WTC11 (cell line): ENCODE results near the gene SLC22A12. TPM values are rescaled to one million over a fixed set of nuclear protein-coding genes. Genes with fewer than 3 reads are reported as not detected.

Experiments
- ATAC-seq: fragments of 200-7000 bp; cut with Tn5 transposase; 2 replicates; pipeline ENCODE4 v1.10.0; 2021; ENCODE audit warnings: mild to moderate bottlenecking, moderate library complexity
- CTCF ChIA-PET: fragments of 300-600 bp; sonication (Branson Sonifier 250); formaldehyde crosslinking; loops from one replicate; lab custom pipeline; 2021; ENCODE audit warnings: antibody characterized with exemption; lab: Charles Lee
- POLR2A ChIA-PET: fragments of 350-600 bp; sonication (Branson Sonifier 250); formaldehyde crosslinking; loops from one replicate; lab custom pipeline; 2021; ENCODE audit warnings: antibody characterized with exemption; lab: Charles Lee
- DNase-seq: peaks from one replicate; pipeline ENCODE4 v3.0.0; 2021; ENCODE audit warnings: low spot score
- H3K27ac Mint-ChIP-seq: 2 replicates; pipeline ENCODE4 v1.8.0; 2021; ENCODE audit warnings: mixed read lengths
- H3K27me3 Mint-ChIP-seq: 2 replicates; pipeline ENCODE4 v1.8.0; 2021; ENCODE audit warnings: low read depth, mild to moderate bottlenecking, moderate library complexity, mixed read lengths
- H3K36me3 Mint-ChIP-seq: 2 replicates; pipeline ENCODE4 v1.8.0; 2021; ENCODE audit warnings: mixed read lengths
- H3K4me1 Mint-ChIP-seq: 2 replicates; pipeline ENCODE4 v1.8.0; 2022; ENCODE audit warnings: mixed read lengths
- H3K4me3 Mint-ChIP-seq: 2 replicates; pipeline ENCODE4 v1.8.0; 2021; ENCODE audit warnings: mild to moderate bottlenecking, moderate library complexity, mixed read lengths
- H3K9me3 Mint-ChIP-seq: 2 replicates; pipeline ENCODE4 v1.8.0; 2021; ENCODE audit warnings: mixed read lengths
- CREB1 ChIP-seq: sonication (generic); formaldehyde crosslinking; IDR thresholded peaks from 2 replicates; pipeline ENCODE4 v1.8.0; 2023; ENCODE audit warnings: mild to moderate bottlenecking, missing genetic modification reagents
- ELF4 ChIP-seq: sonication (generic); formaldehyde crosslinking; IDR thresholded peaks from 2 replicates; pipeline ENCODE4 v1.8.1; 2022; ENCODE audit warnings: low read depth, mild to moderate bottlenecking, moderate library complexity, missing genetic modification reagents
- FOXJ3 ChIP-seq: sonication (generic); formaldehyde crosslinking; IDR thresholded peaks from 2 replicates; pipeline ENCODE4 v1.9.0; 2021; ENCODE audit warnings: missing genetic modification reagents, mild to moderate bottlenecking, borderline replicate concordance
- GTF2I ChIP-seq: fragments of 250-450 bp; sonication (Bioruptor Pico); conservative IDR thresholded peaks from 2 replicates; pipeline ENCODE4 v1.4.0; 2021; ENCODE audit warnings: mild to moderate bottlenecking
- HMGA2 ChIP-seq: fragments of 250-450 bp; sonication (Bioruptor Pico); IDR thresholded peaks from 2 replicates; pipeline ENCODE4 v1.4.0; 2021; ENCODE audit warnings: mild to moderate bottlenecking, moderate library complexity
- JAZF1 ChIP-seq: fragments of 250-450 bp; sonication (Bioruptor Pico); IDR thresholded peaks from 2 replicates; pipeline ENCODE4 v1.9.0; 2021; ENCODE audit warnings: moderate library complexity, mild to moderate bottlenecking, inconsistent platforms
- KAT7 ChIP-seq: sonication (generic); formaldehyde crosslinking; IDR thresholded peaks from 2 replicates; pipeline ENCODE4 v1.8.1; 2023; ENCODE audit warnings: missing genetic modification reagents, mild to moderate bottlenecking, borderline replicate concordance
- NR1H2 ChIP-seq: sonication (generic); formaldehyde crosslinking; IDR thresholded peaks from 2 replicates; pipeline ENCODE4 v1.9.0; 2021; ENCODE audit warnings: mild to moderate bottlenecking, moderate library complexity, missing genetic modification reagents
- NR3C1 ChIP-seq: sonication (generic); formaldehyde crosslinking; conservative IDR thresholded peaks from 2 replicates; pipeline ENCODE4 v1.8.1; 2023; ENCODE audit warnings: low read depth, mild to moderate bottlenecking, missing genetic modification reagents
- SMAD4 ChIP-seq: sonication (generic); formaldehyde crosslinking; IDR thresholded peaks from 2 replicates; pipeline ENCODE4 v1.8.0; 2022; ENCODE audit warnings: mild to moderate bottlenecking, missing genetic modification reagents
- ZNF263 ChIP-seq: sonication (generic); formaldehyde crosslinking; IDR thresholded peaks from 2 replicates; pipeline ENCODE4 v1.8.1; 2022; ENCODE audit warnings: low read depth, mild to moderate bottlenecking, moderate library complexity, missing genetic modification reagents
- total RNA-seq: library from RNA; stranded (reverse); gene quantifications from 3 replicates; pipeline ENCODE4 v1.2.3, GENCODE V29; 2021
- TF ChIP-seq, protein P1 (sequence below): sonication (generic); formaldehyde crosslinking; IDR thresholded peaks from 2 replicates; pipeline ENCODE4 v1.8.1; 2023; ENCODE audit warnings: mild to moderate bottlenecking, missing genetic modification reagents, borderline replicate concordance
- TF ChIP-seq, protein P2 (sequence below): sonication (generic); formaldehyde crosslinking; conservative IDR thresholded peaks from 2 replicates; pipeline ENCODE4 v1.8.1; 2022; ENCODE audit warnings: mild to moderate bottlenecking, missing genetic modification reagents
- TF ChIP-seq, protein P3 (sequence below): fragments of 250-450 bp; sonication (Bioruptor Pico); conservative IDR thresholded peaks from 2 replicates; pipeline ENCODE4 v1.9.0; 2021; ENCODE audit warnings: mild to moderate bottlenecking

The SLC22A12 gene
- total RNA-seq, 1 experiment from 2014 or later, result not detected

- H3K27ac Mint-ChIP-seq, result no peak overlapping the region
- no peaks in the 10 kb centered on the region; the same call in 1 of the 2 replicates for H3K27me3 Mint-ChIP-seq
- POLR2A ChIA-PET, result no interaction called here
These were observed 8.7 kb downstream of the SLC22A12 start for GRCh38 chr11:64599698-64600211.

GRCh38 chr11:64600281-64600992 is 9.4 kb downstream of the SLC22A12 start:
- CTCF ChIA-PET, result interaction anchor here (0.6 to 1.4 kb wide), 7 partner anchors 9 to 151 kb away, joined by 3 read pairs; no protein-coding TSS in a partner anchor
- no peaks in the 10 kb centered on the region for H3K4me1 Mint-ChIP-seq
- H3K9me3 Mint-ChIP-seq, result no peaks in the 10 kb centered on the region
- ATAC-seq, result no peak
- TF ChIP-seq CREB1, result no peak
- TF ChIP-seq, protein P1, sequence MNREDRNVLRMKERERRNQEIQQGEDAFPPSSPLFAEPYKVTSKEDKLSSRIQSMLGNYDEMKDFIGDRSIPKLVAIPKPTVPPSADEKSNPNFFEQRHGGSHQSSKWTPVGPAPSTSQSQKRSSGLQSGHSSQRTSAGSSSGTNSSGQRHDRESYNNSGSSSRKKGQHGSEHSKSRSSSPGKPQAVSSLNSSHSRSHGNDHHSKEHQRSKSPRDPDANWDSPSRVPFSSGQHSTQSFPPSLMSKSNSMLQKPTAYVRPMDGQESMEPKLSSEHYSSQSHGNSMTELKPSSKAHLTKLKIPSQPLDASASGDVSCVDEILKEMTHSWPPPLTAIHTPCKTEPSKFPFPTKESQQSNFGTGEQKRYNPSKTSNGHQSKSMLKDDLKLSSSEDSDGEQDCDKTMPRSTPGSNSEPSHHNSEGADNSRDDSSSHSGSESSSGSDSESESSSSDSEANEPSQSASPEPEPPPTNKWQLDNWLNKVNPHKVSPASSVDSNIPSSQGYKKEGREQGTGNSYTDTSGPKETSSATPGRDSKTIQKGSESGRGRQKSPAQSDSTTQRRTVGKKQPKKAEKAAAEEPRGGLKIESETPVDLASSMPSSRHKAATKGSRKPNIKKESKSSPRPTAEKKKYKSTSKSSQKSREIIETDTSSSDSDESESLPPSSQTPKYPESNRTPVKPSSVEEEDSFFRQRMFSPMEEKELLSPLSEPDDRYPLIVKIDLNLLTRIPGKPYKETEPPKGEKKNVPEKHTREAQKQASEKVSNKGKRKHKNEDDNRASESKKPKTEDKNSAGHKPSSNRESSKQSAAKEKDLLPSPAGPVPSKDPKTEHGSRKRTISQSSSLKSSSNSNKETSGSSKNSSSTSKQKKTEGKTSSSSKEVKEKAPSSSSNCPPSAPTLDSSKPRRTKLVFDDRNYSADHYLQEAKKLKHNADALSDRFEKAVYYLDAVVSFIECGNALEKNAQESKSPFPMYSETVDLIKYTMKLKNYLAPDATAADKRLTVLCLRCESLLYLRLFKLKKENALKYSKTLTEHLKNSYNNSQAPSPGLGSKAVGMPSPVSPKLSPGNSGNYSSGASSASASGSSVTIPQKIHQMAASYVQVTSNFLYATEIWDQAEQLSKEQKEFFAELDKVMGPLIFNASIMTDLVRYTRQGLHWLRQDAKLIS, result no peak
- no peak for TF ChIP-seq HMGA2 (CRISPR knock-in tag)
- TF ChIP-seq, protein P2, sequence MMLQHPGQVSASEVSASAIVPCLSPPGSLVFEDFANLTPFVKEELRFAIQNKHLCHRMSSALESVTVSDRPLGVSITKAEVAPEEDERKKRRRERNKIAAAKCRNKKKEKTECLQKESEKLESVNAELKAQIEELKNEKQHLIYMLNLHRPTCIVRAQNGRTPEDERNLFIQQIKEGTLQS (CRISPR knock-in tag), result no peak
- no peak for TF ChIP-seq JAZF1 (CRISPR knock-in tag)
- TF ChIP-seq FOXJ3 (CRISPR knock-in tag), result no peak
- TF ChIP-seq ELF4 (CRISPR knock-in tag), result no peak
- no peak for TF ChIP-seq ZNF263 (CRISPR knock-in tag)
- TF ChIP-seq, all 79 proteins: peak for 0
- POLR2A ChIA-PET, result no interaction called here
- no peaks in the 10 kb centered on the region for H3K36me3 Mint-ChIP-seq
- no peaks in the 10 kb centered on the region; the same call in 1 of the 2 replicates for H3K27me3 Mint-ChIP-seq
- no peak overlapping the region for H3K27ac Mint-ChIP-seq
- DNase-seq, result no peak
- no peak overlapping the region for H3K4me3 Mint-ChIP-seq

More at GRCh38 chr11:64599698-64600211, 8.7 kb downstream of the SLC22A12 start:
- no peak overlapping the region for H3K4me3 Mint-ChIP-seq
- H3K9me3 Mint-ChIP-seq, result no peaks in the 10 kb centered on the region
- TF ChIP-seq SMAD4 (CRISPR knock-in tag), result no peak
- TF ChIP-seq, protein P3, sequence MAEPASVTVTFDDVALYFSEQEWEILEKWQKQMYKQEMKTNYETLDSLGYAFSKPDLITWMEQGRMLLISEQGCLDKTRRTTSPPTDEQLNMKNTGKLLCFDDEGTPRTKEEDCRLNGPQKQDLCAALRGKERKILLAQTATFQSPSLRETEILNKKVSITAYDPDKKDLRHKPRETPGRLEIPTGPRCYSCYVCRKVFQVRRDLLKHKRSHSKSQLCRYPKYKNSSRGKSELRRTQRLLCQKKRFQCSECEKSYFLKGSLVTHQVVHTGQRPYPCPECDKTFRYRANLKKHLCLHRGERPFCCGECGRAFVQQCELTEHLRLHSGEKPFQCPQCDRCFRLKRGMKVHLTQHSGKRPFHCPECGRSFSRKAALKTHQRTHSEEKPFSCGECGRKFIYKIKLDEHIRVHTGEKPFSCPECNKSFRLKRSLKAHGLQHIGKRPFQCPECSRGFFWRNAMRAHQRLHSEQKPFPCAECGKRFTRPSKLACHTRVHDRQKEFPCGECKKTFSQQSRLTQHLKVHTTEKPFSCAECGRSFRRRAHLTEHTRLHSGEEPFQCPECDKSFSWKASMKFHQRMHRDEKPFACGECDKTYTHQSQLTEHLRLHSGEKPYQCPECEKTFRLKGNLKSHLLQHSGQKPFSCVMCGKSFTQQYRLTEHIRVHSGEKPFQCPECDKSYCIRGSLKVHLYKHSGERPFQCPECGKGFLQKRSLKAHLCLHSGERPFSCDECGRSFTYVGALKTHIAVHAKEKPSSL, result no peak
- no peak for TF ChIP-seq KAT7 (CRISPR knock-in tag)
- no peak for TF ChIP-seq GTF2I (CRISPR knock-in tag)
- TF ChIP-seq JAZF1 (CRISPR knock-in tag), result no peak
- TF ChIP-seq NR1H2 (CRISPR knock-in tag), result no peak
- no peak for TF ChIP-seq NR3C1 (CRISPR knock-in tag)
- DNase-seq (no peak), ATAC-seq (no peak)
- CTCF ChIA-PET, result interaction anchor here (0.8 to 1.4 kb wide), 4 partner anchors 9 to 150 kb away, joined by 3 read pairs; no protein-coding TSS in a partner anchor
- no peaks in the 10 kb centered on the region for H3K4me1 Mint-ChIP-seq
- no peaks in the 10 kb centered on the region for H3K36me3 Mint-ChIP-seq
